ENCODE data around the gene PHTF2.
"Not testable (repeated sequence)": the region's sequence is repeated elsewhere in the genome, so short reads cannot be mapped to it uniquely, and the experiment has no call there.

Gene PHTF2

GRCh38 chr7:77942431-77942830 is 143.9 kb downstream of the PHTF2 start:
- no peak for DNase-seq

GRCh38 chr7:77944183-77945182 is 145.9 kb downstream of the PHTF2 start:
- DNase-seq = no peak

- DNase-seq = no peak
Measured at GRCh38 chr7:77950548-77950947, 152.0 kb downstream of the PHTF2 start.

DNA sequence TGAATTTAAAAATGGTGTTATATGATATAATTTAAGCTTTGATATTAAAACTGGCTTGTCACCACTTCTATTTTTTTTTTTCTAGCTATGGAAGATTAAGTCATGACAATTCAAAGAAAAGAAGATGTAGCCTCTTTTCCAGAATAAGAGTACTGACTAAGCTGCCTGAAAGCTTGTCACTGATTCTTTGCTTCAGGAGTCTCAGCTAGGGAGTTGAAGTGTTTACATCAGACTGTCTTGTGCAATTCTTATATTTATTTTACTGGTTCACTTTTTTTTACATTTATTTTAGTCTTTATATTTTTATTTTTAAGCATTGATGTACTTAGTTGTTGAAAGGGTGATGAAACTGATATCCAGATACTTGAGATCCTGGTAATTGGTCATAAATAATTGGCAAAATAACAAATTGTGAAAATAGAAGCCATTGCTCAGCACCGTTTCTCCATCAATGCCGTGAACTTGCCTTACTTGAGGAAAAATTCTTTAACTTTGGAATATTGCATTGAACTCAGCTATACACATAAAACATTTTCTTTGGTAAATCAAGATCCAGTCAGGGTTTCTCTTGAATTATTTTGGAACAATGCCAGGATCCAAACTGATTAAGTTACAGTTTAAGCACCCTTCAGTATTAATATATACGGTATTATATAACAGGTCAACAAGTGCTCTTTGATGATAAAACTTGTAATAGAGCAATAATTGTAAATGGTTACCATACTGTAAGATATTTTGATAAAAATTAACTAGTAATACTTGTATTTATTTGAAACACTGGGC is 156.4 kb downstream of the PHTF2 start:
- no peak for DNase-seq

DNA sequence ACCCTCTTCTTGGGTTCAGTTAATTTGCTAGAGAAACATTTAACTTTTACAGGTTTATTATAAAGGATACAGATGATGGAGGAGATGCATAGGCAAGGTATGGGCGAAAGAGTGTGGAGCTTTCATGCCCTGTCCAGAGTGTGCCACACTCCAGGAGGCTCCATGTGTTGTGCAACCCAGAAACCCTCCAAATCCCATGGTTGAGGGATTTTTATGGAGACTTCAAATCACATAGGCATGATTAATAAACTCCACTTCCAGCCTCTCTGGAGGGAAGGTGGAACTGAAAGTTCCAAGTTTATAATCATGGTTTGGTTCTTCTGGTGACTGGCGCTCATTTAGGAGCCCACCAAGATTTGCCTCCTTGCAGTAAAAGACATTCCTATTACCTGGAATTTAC is 159.9 kb downstream of the PHTF2 start:
- no peak for DNase-seq

GRCh38 chr7:77959080-77959479 is 160.5 kb downstream of the PHTF2 start:
- no peak for DNase-seq

DNA sequence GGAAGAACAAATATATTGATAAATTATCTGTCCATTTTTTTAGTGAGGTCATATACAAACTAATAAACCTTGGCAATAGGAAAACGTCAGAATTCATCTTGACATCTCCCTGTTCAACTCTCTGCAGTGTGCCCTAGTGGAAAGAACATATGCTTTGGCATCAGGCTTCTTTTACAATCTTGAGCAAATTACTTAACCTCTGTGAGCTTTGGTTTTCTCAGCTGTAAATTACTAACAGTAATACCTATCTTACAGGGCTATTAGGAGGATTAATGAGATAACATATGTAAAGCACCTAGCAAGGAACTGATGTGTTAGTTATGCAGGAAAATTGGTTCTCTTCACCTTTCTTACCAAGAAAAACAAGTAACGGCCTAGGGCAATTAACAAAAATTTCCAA is 161.8 kb downstream of the PHTF2 start:
- DNase-seq = no peak

DNA sequence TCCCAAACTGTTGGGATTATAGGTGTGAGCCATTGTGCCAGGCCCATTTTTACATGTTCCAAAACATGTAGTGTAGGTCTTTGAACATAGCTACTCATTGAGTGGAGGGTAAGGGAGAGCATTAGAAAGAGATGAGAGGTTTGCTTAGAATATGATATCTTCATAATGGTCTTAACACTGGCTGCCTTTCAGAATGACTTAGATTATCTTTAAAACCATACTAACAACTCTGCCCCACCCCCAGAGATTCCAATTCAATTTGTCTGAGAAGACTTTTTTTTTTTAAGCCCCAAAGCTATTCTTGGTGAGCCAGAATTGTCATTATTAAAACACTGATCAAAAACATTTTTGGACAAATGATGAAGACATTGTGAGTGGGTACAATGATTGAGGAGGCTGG is 168.9 kb downstream of the PHTF2 start:
- no peak for DNase-seq

DNA sequence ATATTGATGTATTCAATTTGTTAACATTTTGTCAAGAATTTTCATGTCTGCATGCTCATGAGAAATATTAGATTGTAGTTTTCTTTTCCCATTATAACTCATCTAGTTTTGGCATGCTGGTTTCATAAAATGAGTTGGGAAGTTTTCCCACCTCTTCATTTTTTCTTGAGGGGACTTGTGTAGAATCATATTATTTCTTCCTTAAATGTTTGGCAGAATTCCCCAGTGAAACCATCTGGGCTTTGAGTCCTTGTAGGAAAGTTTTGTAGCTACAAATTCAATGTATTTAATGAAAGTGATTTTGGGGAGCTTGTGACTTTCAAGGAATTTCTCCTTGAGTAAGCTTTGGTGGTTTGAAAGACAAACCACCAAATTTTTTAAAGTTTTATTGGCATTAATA is 173.2 kb downstream of the PHTF2 start:
- no peak for DNase-seq

- DNase-seq = no peak
Measured at GRCh38 chr7:77975672-77976480, 177.3 kb downstream of the PHTF2 start.

DNA sequence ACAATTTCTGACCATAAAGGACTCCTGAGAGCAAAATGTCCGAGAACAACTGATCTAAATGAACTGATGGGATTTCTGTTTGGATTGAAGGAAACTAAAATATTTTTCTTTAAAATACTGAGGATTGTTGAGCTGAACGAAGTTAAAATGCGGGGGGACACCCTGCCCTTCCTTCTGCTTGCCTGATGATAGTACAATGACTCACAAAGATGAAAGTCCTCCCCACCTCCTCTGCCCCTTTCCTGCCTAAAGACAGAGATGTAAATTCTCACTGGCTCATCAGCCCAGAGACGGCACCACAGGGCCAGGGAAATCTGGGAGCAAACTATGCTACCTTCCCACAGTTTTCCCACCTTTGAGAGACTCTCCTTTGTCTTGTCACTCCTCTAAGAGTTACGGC is 180.6 kb downstream of the PHTF2 start:
- DNase-seq = no peak

DNA sequence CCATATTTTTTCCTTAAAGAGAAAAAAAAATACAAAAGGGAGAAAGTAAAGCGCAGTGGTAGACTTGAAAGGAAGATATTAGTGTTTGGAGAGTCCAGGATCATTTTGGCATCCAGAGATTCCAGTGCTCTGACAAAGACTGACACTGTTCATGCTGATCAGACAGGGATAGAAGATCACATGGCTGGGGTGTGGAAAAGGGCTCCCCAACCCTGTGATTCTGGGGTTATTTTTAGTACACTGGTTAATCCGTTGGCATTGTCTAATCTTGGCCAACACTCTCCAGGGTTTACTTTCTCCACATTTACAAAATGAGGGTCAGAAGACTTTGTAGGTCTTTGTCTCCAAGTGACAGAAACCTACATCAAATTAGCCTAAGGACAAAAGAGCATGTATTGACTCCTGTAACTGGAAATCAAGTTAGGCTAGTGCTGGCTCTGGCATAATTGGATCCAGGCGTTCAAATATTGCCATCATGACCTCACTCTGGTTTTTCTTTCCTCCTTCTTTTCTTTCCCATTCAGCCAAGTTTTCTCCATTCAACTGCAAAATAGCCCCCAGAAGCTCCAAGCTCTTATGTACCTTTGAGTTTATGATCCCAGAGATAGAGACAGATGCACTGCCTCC is 181.6 kb downstream of the PHTF2 start:
- no peak for DNase-seq

DNA sequence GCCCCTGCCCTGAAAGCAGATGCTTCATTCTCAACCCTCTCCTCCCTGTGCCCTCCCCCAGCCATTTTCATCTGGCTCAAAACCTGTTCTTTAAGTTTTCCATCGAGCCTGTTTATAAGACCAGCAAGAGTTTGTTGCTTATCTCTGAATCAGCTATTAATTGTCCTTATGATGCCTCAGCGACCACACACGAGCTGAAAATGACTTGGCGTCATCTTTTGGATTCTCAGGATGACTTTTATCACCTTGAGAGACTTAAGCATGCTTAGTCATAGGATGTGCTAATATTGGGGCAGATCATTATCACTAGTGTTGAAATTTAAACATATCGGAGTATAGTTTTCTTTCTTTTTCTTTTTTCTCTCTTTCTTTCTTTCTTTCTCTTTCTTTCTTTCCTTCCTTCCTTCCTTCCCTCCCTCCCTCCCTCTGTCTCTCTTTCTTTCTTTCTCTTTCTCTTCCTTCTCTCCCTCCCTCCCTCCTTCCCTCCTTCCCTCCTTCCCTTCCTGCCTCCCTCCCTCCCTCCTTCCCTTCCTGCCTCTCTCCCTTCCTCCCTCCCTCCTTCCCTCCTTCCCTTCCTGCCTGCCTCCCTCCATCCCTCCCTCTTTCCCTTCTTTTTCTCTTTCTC is 184.5 kb downstream of the PHTF2 start:
- no peak for DNase-seq

DNA sequence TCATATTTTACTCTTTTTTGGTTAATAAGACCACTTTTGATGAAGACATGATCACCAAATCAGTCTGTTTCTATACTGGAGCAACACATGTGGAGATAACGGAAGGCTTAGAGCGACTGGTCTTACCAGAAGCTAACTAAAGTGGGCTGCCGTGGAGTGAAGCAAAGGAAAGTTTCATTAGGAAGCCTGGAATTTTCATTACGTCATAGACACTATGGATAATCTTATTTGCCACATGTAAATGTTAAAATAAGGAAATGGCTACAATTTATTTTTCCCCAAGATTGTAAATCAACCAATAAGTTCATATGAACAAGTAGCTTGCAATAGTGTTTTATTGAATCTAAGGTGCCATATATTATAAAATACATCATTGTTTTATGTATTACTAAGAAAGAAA is 185.4 kb downstream of the PHTF2 start:
- no peak for DNase-seq

GRCh38 chr7:77985232-77985973 is 186.8 kb downstream of the PHTF2 start:
- no peak for DNase-seq

DNA sequence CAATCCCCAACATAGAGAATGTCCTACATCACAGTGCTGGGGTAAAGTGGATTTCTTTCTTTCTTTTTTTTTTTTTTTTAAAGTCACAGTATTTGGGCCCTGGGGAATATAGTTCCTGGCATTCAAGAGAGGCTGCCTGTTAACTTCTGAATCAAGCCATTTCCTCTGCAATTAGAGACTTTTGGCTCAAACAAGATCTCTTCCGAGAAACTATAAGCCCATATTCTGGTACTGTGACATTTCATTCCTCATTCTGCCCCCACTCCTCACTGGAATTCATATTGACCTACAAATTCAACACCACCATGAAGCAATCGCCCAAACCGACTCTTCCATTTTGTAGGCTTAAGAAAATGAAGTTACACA is 187.4 kb downstream of the PHTF2 start:
- no peak for DNase-seq

DNA sequence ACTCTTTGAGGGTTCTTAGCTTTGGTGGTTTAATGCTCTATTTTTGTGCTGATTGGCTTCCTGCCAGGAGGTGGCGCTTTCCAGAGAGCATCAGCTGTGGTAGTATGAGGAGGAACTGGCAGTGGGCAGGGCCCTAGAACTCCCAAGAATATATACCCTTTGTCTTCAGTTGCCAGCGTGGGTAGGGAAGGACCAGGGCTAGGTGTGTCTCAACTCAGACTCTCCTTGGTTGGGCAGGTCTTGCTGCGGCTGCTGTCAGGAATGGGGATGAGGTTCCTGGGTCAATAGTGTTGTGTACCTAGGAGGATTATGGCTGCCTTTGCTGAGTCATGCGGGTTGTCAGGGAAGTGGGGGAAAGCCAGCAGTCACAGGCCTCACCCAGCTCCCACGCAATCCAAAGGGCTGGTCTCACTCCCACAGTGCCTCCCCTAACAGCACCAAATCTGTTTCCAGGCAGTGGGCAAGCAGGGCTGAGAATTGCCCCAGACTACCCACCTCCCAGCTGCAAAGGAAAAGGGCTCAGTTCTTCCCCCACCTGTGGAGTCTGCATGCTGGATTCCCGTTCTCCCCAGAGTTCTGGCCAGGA is 191.5 kb downstream of the PHTF2 start:
- no peak for DNase-seq

DNA sequence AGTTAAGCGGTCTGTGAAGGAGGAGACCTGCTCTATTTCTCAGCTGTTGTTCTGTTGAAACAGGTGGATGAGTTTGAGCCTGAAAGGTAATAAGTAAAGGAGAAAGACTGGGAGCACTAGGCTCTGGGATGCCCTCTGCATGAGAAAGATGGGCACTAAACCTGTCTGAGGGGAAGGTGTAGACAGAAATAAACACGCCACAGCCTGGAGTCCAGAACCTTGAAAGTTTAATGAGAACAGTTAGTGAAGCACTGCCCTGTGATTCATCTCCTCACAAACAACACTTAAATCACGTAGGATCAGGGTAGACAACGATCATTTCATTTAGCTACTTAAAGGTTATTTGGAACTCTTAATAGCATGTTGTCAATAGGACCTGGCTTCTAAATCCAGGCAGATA is 193.1 kb downstream of the PHTF2 start:
- no peak for DNase-seq

DNA sequence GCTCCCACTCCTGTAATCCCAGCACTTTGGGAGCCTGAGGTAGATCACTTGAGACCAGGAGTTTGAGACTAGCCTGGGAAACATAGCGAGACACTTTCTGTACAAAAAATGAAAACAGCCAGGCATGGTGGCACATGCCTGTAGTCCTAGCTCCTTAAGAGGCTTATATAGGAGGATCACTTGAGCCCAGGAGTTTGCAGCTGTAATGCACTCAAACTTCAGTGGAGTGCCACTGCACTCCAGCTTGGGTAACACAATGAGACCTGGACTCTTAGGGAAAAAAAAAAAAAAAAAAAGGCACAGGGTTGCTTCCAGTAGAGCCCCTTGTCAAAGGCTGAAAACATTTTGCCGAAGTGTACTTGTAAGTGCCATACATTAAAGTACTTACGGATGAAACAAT is 195.3 kb downstream of the PHTF2 start:
- no peak for DNase-seq

DNA sequence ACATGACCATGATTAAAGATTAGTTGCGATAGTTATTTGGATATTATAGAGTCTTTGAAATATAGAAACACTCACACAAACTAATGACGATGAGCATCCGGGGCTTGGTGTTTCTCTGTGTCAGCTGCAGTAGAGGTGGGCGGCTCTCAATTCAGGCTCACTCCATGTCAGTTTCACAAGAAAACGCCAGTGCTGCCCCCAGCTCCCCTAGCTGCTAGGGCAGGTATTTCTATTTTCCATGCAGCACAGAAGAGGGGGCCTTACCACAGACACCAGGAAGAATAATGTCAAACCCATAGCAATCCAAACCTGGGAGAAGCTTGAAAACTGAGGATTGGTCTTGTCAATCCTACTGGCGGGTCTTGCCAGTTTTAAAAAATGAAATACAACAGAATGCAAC is 197.1 kb downstream of the PHTF2 start:
- no peak for DNase-seq

DNA sequence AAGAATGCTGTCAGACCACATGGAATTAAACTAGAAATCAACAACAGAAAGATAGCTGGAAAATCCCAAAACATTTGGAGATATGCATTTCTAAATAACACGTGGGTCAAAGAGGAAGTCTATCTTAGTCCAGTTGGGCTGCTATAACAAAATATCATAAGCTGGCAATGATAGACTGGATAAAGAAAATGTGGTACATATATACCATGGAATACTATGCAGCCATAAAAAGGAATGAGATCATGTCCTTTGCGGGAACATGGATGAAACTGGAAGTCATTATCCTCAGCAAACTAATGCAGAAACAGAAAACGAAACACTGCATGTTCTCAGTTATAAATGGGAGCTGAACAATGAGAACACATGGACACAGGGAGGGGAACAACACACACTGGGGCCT is 200.6 kb downstream of the PHTF2 start:
- DNase-seq = not testable (repeated sequence)
